Non-pigmented ciliary epithelial cell (primary cell): ENCODE measurements around the gene TES.
"Not testable (repeated sequence)": the region's sequence is repeated elsewhere in the genome, so short reads cannot be mapped to it uniquely, and the experiment has no call there.

Experiments used
- DNase-seq: peaks from one replicate; pipeline ENCODE4 v3.0.0-alpha.2; 2010; ENCODE audit warnings: low read depth

The TES gene

DNA sequence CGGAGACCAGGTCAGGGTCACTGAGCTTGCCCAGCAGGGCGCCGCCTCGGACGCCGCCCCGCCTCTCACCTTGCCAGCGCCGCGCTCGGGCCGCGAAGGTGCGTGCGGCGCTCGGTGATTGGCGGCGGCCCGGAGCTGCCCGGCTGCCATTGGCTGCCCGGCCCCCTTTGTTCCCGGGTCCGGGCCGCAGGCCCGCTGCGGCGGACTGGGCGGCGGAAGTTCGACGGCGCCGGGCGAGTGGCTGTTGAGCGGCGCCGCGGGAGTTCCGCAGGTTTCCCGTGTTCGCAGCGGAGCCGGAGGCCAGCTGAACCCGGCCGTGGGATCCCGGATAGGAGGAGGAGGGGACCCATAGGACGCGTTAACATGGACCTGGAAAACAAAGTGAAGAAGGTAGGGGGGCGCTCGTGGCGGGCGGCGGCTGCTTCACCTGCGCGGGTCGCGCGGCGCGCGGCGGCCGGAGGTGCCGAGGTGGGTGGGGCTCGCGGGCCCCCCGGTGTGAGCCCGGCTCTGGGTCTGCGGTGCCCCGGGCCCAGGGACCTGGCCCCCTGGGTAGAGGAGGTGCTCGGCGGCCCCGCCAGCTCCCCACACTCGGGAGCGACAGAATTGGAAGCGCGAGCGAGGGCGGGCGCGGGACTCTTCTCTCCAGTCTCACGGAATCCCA is at the start of gene TES:
TSS of gene TES (plus strand) at position 195 of the 661 bp plus-strand sequence. CDS start at position 364, 169 bp downstream.
- no peak for DNase-seq

DNA sequence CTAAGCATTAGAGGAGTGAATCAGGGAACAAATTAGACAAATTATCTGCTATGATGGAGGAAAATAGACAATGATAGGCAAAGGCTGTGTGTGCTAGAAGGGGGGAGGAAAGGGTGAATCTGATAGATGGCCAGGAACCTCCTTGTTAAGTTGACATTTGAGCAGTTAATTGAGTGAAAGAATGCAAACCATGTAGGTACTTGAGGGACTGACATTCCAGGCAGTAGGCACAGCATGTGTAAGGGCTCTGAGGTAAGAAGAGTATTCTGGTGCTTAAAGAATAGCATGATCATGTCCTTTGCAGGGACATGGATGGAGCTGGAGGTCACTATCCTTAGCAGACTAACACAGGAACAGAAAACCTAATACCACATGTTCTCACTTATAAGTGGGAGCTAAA is 48.6 kb upstream of the TES start:
- no peak for DNase-seq

- no peak for DNase-seq
These were observed 48.1 kb upstream of the TES start for GRCh38 chr7:116162254-116162653.

GRCh38 chr7:116162992-116163391 is 47.3 kb upstream of the TES start:
- no peak for DNase-seq

DNA sequence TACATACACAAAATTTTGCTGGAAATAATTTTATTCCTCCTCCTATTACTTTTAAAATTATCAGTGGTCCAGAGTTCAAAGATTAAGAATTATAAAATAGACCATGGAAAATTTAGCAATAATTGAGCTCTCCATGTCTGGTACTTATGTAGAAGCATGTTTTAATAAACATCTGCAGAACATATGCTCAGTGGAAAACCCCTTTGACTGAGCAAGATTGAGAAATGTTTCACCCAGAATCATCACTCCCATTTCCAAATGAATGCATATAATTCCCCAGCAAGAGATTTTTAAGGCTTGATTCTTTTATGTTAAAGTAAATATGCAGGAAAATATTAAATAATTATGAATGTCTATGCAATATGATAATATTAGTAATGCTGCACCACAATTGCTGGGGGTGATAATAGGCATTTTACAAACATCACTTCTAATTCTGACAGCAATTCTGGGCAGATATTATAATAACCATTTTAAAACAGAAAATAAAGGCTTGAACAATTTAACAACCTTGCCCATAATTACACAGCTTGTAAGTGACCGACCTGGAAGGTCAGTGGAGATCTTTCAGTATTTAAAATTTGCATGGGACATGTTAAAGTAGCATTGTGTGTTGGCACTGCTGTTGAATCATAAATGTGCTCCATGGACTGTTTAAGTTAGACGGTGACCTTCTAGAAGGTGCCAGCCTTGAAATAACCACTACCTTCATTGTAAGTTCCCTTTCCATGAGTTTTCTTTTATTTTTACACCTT is 45.6 kb upstream of the TES start:
- DNase-seq = no peak

GRCh38 chr7:116165717-116166116 is 44.6 kb upstream of the TES start:
- no peak for DNase-seq

GRCh38 chr7:116166156-116166555 is 44.2 kb upstream of the TES start:
- DNase-seq = no peak

DNA sequence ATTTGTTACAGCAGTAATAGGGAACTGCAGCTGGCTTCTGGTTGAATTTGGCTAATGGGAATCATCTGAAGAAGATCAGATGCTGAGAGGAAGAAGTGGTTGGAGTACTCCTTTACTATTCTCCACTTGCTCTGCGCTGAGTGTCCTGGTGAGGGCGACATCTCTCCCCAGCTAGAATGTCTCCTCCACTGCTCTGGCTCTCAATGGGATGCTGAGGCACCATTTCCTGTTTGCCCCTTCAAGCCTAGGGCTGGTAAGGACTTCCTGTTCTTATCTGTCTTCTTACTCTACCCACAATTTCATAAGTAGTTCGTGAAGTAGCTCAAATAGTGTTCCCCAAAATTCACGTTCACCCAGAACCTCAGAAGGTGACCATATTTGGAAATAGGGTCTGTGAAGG is 43.2 kb upstream of the TES start:
- DNase-seq = no peak

GRCh38 chr7:116169060-116169459 is 41.3 kb upstream of the TES start:
- peak; percentile 46 for DNase-seq

- DNase-seq = no peak
These were observed 40.2 kb upstream of the TES start for GRCh38 chr7:116170180-116170579.

DNA sequence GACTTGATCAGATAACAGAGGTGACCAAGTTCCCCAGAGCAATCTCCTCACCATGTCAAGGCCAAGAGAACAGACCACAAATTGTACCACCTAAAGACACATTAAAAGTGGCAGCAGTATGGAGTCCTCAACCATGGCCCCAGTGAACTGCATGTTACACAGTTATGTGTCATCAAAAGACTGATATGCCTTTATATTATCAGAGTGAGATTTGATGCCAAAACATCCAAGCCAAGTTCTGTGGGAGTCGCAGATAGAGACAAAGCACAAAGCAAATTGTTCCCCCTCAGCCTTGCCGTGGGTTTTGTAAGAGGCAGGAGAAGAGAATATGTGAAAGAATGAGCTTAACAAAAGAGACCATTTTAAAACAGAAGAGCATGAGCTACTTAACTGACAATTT is 39.2 kb upstream of the TES start:
- no peak for DNase-seq

DNA sequence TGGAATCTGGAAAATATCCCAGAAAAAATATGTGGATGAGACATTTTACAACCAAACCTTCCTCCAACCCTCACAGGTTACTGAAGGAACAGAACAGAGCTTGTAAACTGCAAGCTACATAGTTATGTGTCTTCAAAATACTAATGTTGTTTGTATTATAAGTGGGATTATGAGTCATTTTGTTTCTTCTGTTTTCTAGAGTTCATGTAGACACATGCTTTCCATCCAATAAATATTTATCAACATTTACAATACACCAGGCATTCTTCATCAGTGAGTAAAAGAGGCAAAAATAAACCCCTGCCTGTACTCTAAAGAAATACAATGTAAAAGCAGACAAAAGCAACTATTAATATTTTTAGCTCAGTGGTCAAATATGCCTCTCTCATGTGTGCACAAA is 38.0 kb upstream of the TES start:
- DNase-seq = no peak

- DNase-seq = no peak
These were observed 37.0 kb upstream of the TES start for GRCh38 chr7:116173051-116174028.

DNA sequence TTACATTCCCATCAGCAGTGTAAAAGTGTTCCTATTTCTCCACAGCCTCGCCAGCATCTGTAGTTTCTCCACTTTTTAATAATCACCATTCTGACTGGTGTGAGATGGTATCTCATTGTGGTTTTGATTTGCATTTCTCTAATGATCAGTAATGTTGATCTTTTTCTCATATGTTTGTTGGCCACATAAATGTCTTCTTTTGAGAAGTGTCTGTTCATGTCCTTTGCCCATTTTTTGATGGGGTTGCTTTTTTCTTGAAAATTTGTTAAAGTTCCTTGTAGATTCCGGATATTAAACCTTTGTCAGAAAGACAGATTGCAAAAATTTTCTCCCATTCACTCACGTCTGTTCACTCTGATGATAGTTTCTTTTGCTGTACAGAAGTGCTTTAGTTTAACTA is 35.2 kb upstream of the TES start:
- DNase-seq = not testable (repeated sequence)

GRCh38 chr7:116176226-116176625 is 34.1 kb upstream of the TES start:
- no peak for DNase-seq

DNA sequence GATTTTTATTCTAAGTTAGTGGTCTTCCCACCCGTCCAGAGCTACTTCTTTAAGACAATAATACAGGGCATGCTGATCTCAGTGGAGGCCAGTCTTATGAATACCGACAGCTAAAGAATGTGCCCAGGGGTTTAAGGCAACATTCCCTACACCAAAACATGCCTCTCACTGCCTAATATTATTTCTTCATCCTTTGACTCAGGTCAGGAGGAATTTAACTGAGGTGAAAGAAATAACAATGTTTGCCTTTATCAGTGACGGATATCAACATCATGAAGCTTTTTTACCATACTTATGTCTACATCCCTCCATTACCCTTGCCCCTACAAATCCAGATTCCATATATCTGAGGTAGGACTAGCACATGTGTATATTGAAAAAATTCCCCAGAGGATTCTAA is 33.3 kb upstream of the TES start:
- DNase-seq = peak; percentile 92

DNA sequence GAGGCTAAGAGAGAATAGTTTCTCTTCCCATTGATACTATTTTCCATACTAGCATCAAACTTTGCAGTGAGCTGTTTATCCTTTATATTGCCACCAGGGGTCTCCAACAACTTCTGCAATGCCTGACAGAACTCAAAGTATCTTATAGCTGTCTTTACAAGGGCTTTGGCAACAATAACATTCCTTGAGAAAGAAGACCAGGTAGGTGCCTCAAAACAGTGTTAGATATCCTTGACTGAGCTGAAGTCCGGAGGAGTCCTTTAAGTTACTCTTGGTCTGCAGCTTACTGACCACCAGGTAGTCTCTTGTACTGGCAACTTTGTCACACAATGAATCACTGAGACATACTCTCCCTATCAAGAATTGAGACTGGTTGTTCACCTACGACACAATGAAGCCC is 30.0 kb upstream of the TES start:
- no peak for DNase-seq

GRCh38 chr7:116182023-116182422 is 28.3 kb upstream of the TES start:
- no peak for DNase-seq

- no peak for DNase-seq
These were observed 24.9 kb upstream of the TES start for GRCh38 chr7:116185450-116185849.

- no peak for DNase-seq
These were observed 24.4 kb upstream of the TES start for GRCh38 chr7:116185956-116186355.

DNA sequence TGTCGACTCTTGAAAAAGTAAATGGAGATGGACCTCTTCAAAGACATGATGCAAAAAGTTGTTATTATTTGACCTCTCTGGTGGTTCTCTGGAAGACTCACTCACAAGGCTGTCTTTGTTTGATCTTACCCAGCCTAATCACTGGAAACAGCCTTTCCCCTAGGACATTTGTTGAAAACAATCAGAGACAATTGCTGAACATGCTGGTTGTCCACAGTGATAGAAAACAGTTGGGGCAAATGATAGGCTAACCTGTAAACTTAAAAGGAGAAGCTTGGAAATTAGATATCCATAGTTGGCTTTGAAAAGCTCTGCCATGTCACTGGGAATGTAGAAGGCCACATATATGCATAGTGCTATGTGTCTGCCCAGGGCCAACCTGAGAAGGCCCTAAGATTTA is 22.9 kb upstream of the TES start:
- DNase-seq = no peak

GRCh38 chr7:116193329-116194087 is 16.8 kb upstream of the TES start:
- no peak for DNase-seq
